Esophagus muscularis mucosa (tissue), 2 donors: ENCODE results near the gene MMP23B.
"Not testable (repeated sequence)": the region's sequence is repeated elsewhere in the genome, so short reads cannot be mapped to it uniquely, and the experiment has no call there.

Source experiments
- POLR2A ChIP-seq: fragments of 450-650 bp; IDR thresholded peaks from one replicate; pipeline ENCODE4 v1.6.1; 2017; ENCODE audit warnings: antibody characterized with exemption, moderate library complexity, mild to moderate bottlenecking, low read depth
- POLR2AphosphoS5 ChIP-seq, 2 donors: sonication (generic); formaldehyde crosslinking; IDR thresholded peaks; one replicate each; pipeline ENCODE4 v1.6.1; 2017; ENCODE audit warnings: antibody characterized with exemption in 2 of 2

DNA sequence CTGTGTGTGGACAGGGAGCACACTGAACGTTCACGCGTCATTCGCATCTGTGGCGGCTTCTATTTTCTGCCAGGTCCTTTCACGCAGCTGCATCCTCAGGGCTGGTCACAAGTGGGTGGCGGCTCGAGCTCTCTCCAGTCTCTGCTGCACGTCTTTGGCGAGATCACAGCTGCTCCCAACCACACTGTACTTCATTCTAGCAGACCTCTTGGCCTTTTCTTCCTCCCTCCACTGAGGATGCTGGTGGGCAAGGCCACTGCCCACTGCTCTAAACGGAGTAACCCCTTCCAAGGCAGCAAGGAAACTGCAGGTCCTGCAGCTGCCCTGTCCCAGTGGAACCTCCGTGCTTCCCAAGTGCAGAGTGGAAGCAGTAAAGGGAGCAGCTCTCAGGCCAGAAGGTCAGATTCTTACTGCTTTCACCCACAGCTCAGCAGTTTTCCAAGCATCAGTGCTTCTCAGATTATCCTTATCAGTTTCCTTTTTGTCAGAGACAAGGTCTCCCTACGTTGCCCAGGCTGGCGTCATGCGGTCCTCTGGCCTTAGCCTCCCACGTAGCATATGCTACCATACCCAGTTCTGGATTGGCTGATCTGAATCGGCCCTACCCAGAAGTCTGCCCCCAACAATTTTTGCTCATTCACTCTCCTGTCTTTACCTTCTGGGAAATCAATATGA is 15.7 kb downstream of the MMP23B start:
- TF ChIP-seq POLR2AphosphoS5 (IDR thresholded peaks at IDR 0.05); POLR2A: not testable (repeated sequence)
